B cell (primary cell): ENCODE measurements around the gene DOP1B. TPM values are rescaled to one million over a fixed set of nuclear protein-coding genes. Genes with fewer than 3 reads are reported as not detected.
A peak's percentile ranks its signal among the peaks of the same experiment; 100 is the strongest.

Experiments
- ATAC-seq: fragments of 200-7000 bp; cut with Tn5 transposase; one replicate; pipeline ENCODE4 v1.10.0; 2021; ENCODE audit warnings: low read depth, mild to moderate bottlenecking, moderate number of reproducible peaks, moderate library complexity
- CTCF ChIA-PET: fragments of 350-600 bp; sonication (Branson Sonifier 250); formaldehyde crosslinking; loops from one replicate; lab custom pipeline; 2021; ENCODE audit warnings: antibody characterized with exemption, inconsistent platforms; lab: Charles Lee
- POLR2A ChIA-PET: fragments of 350-600 bp; sonication (Branson Sonifier 250); formaldehyde crosslinking; loops from one replicate; lab custom pipeline; 2021; ENCODE audit warnings: antibody characterized with exemption; lab: Charles Lee
- DNase-seq: peaks from one replicate; pipeline ENCODE4 v3.0.0; 2013
- H2AFZ ChIP-seq: 2 replicates; pipeline ENCODE4 v1.6.1; 2012; ENCODE audit warnings: mild to moderate bottlenecking, low read depth, low read length; ENCODE audit not compliant: insufficient read depth, poor library complexity, severe bottlenecking
- H3K27ac ChIP-seq, 2 donors: 1 replicate in 1 of 2; 2 replicates in 1 of 2; pipeline ENCODE4 v1.5.1; 2012 to 2013; ENCODE audit warnings: low read length in 2 of 2, mild to moderate bottlenecking in 2 of 2, moderate library complexity in 1 of 2
- H3K27me3 ChIP-seq, 4 experiments: fragments of 200-600 bp in 1 of 4; sonication (generic) in 1 of 4; replicated peaks in 1 of 4; 1 replicate in 2 of 4; 2 replicates in 2 of 4; pipeline versions ENCODE4 v1.6.1 to v1.7.0; 2013 to 2016; ENCODE audit warnings: low read length in 3 of 4, mild to moderate bottlenecking in 2 of 4, mixed read lengths in 1 of 4, moderate library complexity in 1 of 4; ENCODE audit not compliant: insufficient read depth in 4 of 4, control insufficient read depth in 3 of 4; ENCODE audit errors: control extremely low read depth in 1 of 4
- H3K36me3 ChIP-seq, 2 experiments: replicated peaks in 1 of 2; 1 replicate in 1 of 2; 2 replicates in 1 of 2; pipeline versions ENCODE4 v1.6.1 to v1.7.1; 2013; ENCODE audit warnings: low read length in 1 of 2; ENCODE audit not compliant: insufficient read depth in 2 of 2, control insufficient read depth in 1 of 2; ENCODE audit errors: control extremely low read depth in 1 of 2, extremely low read depth in 1 of 2
- H3K4me1 ChIP-seq, 2 donors: fragments of 200-600 bp in 1 of 2; sonication (generic) in 1 of 2; 1 replicate in 1 of 2; 2 replicates in 1 of 2; pipeline versions ENCODE4 v1.5.1 to v1.6.1; 2013 to 2017; ENCODE audit warnings: low read length in 2 of 2; ENCODE audit not compliant: control insufficient read depth in 2 of 2, insufficient read depth in 2 of 2
- H3K4me2 ChIP-seq: replicated peaks from 2 replicates; pipeline ENCODE3; 2012; ENCODE audit warnings: mild to moderate bottlenecking, low read depth, low read length; ENCODE audit not compliant: poor library complexity, severe bottlenecking
- H3K4me3 ChIP-seq, 5 experiments: fragments of 200-600 bp in 1 of 5; sonication (generic) in 1 of 5; 1 replicate in 3 of 5; 2 replicates in 2 of 5; pipeline versions ENCODE4 v1.5.1 to v1.7.0; 2011 to 2016; ENCODE audit warnings: low read length in 4 of 5, mild to moderate bottlenecking in 4 of 5, low read depth in 2 of 5, control low read depth in 1 of 5, moderate library complexity in 1 of 5; ENCODE audit not compliant: insufficient read depth in 1 of 5; ENCODE audit errors: control extremely low read depth in 1 of 5, extremely low read depth in 1 of 5
- H3K79me2 ChIP-seq: fragments of 200-600 bp; sonication (generic); one replicate; pipeline ENCODE4 v1.6.0; 2016; ENCODE audit warnings: low read length; ENCODE audit not compliant: control insufficient read depth, insufficient read depth
- H3K9ac ChIP-seq: fragments of 200-600 bp; sonication (generic); 2 replicates; pipeline ENCODE4 v1.6.1; 2017; ENCODE audit warnings: mild to moderate bottlenecking, low read length, moderate library complexity
- H3K9me3 ChIP-seq, 3 donors: one replicate each; pipeline versions ENCODE4 v1.6.1 to v1.7.1; 2013; ENCODE audit warnings: low read length in 2 of 3; ENCODE audit not compliant: control insufficient read depth in 2 of 3, insufficient read depth in 1 of 3; ENCODE audit errors: control extremely low read depth in 1 of 3
- H4K20me1 ChIP-seq: 2 replicates; pipeline ENCODE4 v1.6.0; 2012; ENCODE audit warnings: mild to moderate bottlenecking, low read length; ENCODE audit not compliant: insufficient read depth, control insufficient read depth, poor library complexity, severe bottlenecking
- H3K27ac Mint-ChIP-seq: one replicate; pipeline ENCODE4 v1.8.0; 2021; ENCODE audit warnings: mixed read lengths
- H3K27me3 Mint-ChIP-seq: one replicate; pipeline ENCODE4 v1.8.0; 2021; ENCODE audit warnings: mixed read lengths
- H3K4me1 Mint-ChIP-seq: one replicate; pipeline ENCODE4 v1.8.0; 2021; ENCODE audit warnings: mixed read lengths
- H3K4me3 Mint-ChIP-seq: one replicate; pipeline ENCODE4 v1.8.0; 2021; ENCODE audit warnings: mixed read lengths
- H3K9me3 Mint-ChIP-seq: one replicate; pipeline ENCODE4 v1.8.0; 2022; ENCODE audit warnings: mixed read lengths; ENCODE audit not compliant: insufficient read depth
- CTCF ChIP-seq: fragments of 200-600 bp; IDR thresholded peaks from one replicate; pipeline ENCODE4 v1.8.0; 2022; ENCODE audit warnings: antibody characterized with exemption, mild to moderate bottlenecking
- EZH2 ChIP-seq: IDR thresholded peaks from 2 replicates; pipeline ENCODE4 v1.6.1; 2012; ENCODE audit warnings: borderline replicate concordance, low read depth, mild to moderate bottlenecking, moderate library complexity, low read length; ENCODE audit not compliant: insufficient read depth, poor library complexity, severe bottlenecking
- WGBS: methylation state at CpG from one replicate; pipeline ENCODE4 v1.1.5; 2013; ENCODE audit warnings: missing lambda C conversion rate; ENCODE audit not compliant: insufficient coverage; 5-methylcytosine and 5-hydroxymethylcytosine counted together
- intact Hi-C: fragments of 100-400 bp; cut with micrococcal nuclease; formaldehyde crosslinking; loops from one replicate; pipeline ENCODE4 v1.10.0; 2022
- polyA plus RNA-seq: library from polyadenylated mRNA; depleted of rRNA; stranded (reverse); fragments of >200 nt; gene quantifications from 2 replicates; pipeline ENCODE4 v1.2.3, GENCODE V29; 2012
- total RNA-seq, 2 donors: library from RNA; stranded (reverse); fragments of 120-200 nt in 1 of 2; gene quantifications; 1 replicate in 1 of 2; 2 replicates in 1 of 2; pipeline versions ENCODE4 v1.2.3 to v1.2.4, GENCODE V29; 2013 to 2022

Gene DOP1B
- total and polyA plus RNA-seq, 2 donors (not counting 1 experiment from before 2014, with no cell fraction given) = 31.3 to 44.2 TPM

GRCh38 chr21:36149788-36150711 lies 6.6 kb upstream of the DOP1B start:
- peak overlapping the region; percentile 56 for H3K4me2 ChIP-seq
- Mint-ChIP-seq H3K27ac (peak overlapping the region; percentile 92), H3K4me3 (peak overlapping the region; percentile 66), H3K4me1 (peaks cover 32% of the 10 kb centered on the region), H3K9me3 (no peaks in the 10 kb centered on the region), H3K27me3 (no peaks in the 10 kb centered on the region)
- DNase-seq (peak; percentile 71), ATAC-seq (peak; percentile 77)
- WGBS = 36% methylated on average over 6 of the region's 7 CpGs
- ChIA-PET CTCF (interaction anchor here (0.7 to 5.7 kb wide), 11 partner anchors 9 to 1519 kb away, joined by 3 to 64 read pairs (median 3); partner anchors contain the start of gene CBR3), POLR2A (interaction anchor here (0.5 to 1.1 kb wide), 5 partner anchors 35 to 173 kb away, joined by 3 to 9 read pairs (median 4); partner anchors contain the start of gene MORC3)
- peaks cover 27 to 32% of the 10 kb centered on the region in 2 donors for H3K4me1 ChIP-seq
- H3K36me3 ChIP-seq = peaks cover 0 to 2% of the 10 kb centered on the region in 2 experiments
- no peaks in the 10 kb centered on the region for H3K27me3 ChIP-seq
- peak overlapping the region in 1 of 5 experiments; percentile 6 for H3K4me3 ChIP-seq
- peaks cover 0 to 4% (median 1%) of the 10 kb centered on the region in 3 donors for H3K9me3 ChIP-seq
- intact Hi-C loops = loop anchor here (1.0 to 10.0 kb wide), 3 partner anchors 9 to 1535 kb away; partner anchors contain the start of genes PIGP, RCAN1 and TTC3
- peak overlapping the region; percentile 17 for H2AFZ ChIP-seq
- no peaks in the 10 kb centered on the region for H4K20me1 ChIP-seq
- H3K27ac ChIP-seq = peak overlapping the region; percentile 47 to 50
- no peak for TF ChIP-seq CTCF
- no peak for TF ChIP-seq EZH2
- no peaks in the 10 kb centered on the region for H3K79me2 ChIP-seq
- peak overlapping the region; percentile 7 for H3K9ac ChIP-seq
